OCI-LY3 (cell line): ENCODE measurements around the gene CCDC54.

Experiments
- EZH2phosphoT487 ChIP-seq: fragments of 200-600 bp; shearing (Covaris generic); IDR thresholded peaks from 2 replicates; pipeline ENCODE4 v1.6.1; 2018; ENCODE audit warnings: antibody characterized with exemption, mixed run types, low read depth
- TF ChIP-seq, protein P1 (sequence below): fragments of 200-600, 300-600 bp; sonication (generic); IDR thresholded peaks from 2 replicates; pipeline ENCODE4 v1.5.1; 2014; ENCODE audit warnings: antibody characterized with exemption, low read length, low read depth

DNA sequence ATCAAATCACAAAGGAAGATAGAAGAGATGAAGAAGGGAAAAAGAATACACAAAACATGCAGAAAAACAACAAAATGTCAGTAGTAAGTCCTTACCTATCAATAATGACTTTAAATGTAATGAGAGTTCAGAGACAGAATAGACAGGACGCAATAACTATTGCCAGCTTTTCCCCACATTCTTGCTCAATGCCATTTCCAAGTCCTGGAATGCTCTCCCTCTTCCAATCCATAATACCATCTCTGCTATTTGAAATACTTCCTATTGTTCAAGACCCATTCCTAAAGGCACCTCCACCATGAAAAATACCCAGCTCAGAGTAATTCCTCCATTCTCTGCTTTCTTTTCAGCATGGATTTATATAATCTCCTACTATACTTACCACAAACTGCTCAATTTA, 33.4 kb downstream of the CCDC54 start:
- TF ChIP-seq EZH2phosphoT487: no peak
- TF ChIP-seq, protein P1, sequence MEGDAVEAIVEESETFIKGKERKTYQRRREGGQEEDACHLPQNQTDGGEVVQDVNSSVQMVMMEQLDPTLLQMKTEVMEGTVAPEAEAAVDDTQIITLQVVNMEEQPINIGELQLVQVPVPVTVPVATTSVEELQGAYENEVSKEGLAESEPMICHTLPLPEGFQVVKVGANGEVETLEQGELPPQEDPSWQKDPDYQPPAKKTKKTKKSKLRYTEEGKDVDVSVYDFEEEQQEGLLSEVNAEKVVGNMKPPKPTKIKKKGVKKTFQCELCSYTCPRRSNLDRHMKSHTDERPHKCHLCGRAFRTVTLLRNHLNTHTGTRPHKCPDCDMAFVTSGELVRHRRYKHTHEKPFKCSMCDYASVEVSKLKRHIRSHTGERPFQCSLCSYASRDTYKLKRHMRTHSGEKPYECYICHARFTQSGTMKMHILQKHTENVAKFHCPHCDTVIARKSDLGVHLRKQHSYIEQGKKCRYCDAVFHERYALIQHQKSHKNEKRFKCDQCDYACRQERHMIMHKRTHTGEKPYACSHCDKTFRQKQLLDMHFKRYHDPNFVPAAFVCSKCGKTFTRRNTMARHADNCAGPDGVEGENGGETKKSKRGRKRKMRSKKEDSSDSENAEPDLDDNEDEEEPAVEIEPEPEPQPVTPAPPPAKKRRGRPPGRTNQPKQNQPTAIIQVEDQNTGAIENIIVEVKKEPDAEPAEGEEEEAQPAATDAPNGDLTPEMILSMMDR: no peak
